C4-2B (cell line): ENCODE data around the gene TOR1AIP2.
"Not testable (repeated sequence)": the region's sequence is repeated elsewhere in the genome, so short reads cannot be mapped to it uniquely, and the experiment has no call there.

Experiments
- H3K27ac ChIP-seq: fragments of 450-650 bp; 2 replicates; pipeline ENCODE4 v1.5.1; 2017
- CTCF ChIP-seq: fragments of 450-650 bp; conservative IDR thresholded peaks from 2 replicates; pipeline ENCODE4 v1.5.1; 2017; ENCODE audit warnings: mild to moderate bottlenecking
- ZFX ChIP-seq: fragments of 450-650 bp; IDR thresholded peaks from 2 replicates; pipeline ENCODE4 v1.6.1; 2017

Gene TOR1AIP2

GRCh38 chr1:179865377-179865776, 12.2 kb downstream of the TOR1AIP2 start:
- TF ChIP-seq ZFX: no peak
- TF ChIP-seq CTCF: no peak

GRCh38 chr1:179860652-179861051, 17.0 kb downstream of the TOR1AIP2 start:
- TF ChIP-seq CTCF (no peak), ZFX (no peak)
- H3K27ac ChIP-seq: no peak overlapping the region

More at GRCh38 chr1:179865377-179865776, 12.2 kb downstream of the TOR1AIP2 start:
- H3K27ac ChIP-seq: no peak overlapping the region

GRCh38 chr1:179857009-179857408, 20.6 kb downstream of the TOR1AIP2 start:
- H3K27ac ChIP-seq: no peak overlapping the region
- TF ChIP-seq ZFX (no peak), CTCF (no peak)

- TF ChIP-seq CTCF (no peak), ZFX (no peak)
- H3K27ac ChIP-seq: no peak overlapping the region
These were observed 21.3 kb downstream of the TOR1AIP2 start for GRCh38 chr1:179856296-179856695.

GRCh38 chr1:179855831-179856230, 21.8 kb downstream of the TOR1AIP2 start:
- not testable (repeated sequence) for H3K27ac ChIP-seq

GRCh38 chr1:179853102-179853501, 24.5 kb downstream of the TOR1AIP2 start:
- TF ChIP-seq ZFX: no peak
- TF ChIP-seq CTCF: no peak

GRCh38 chr1:179848233-179848632, 29.4 kb downstream of the TOR1AIP2 start:
- TF ChIP-seq ZFX (no peak), CTCF (no peak)
- no peak overlapping the region for H3K27ac ChIP-seq

More at GRCh38 chr1:179853102-179853501, 24.5 kb downstream of the TOR1AIP2 start:
- H3K27ac ChIP-seq: no peak overlapping the region

GRCh38 chr1:179840107-179840506, 37.5 kb downstream of the TOR1AIP2 start:
- no peak overlapping the region for H3K27ac ChIP-seq
- TF ChIP-seq CTCF: no peak
- TF ChIP-seq ZFX: no peak

- not testable (repeated sequence) for H3K27ac ChIP-seq
These were observed 40.7 kb downstream of the TOR1AIP2 start for GRCh38 chr1:179836686-179837445.
